ENCODE measurements around the gene MTHFD1L. TPM values are rescaled to one million over a fixed set of nuclear protein-coding genes. Genes with fewer than 3 reads are reported as not detected.

MTHFD1L gene
- total and polyA plus RNA-seq, 2 of the 8 experiments (the other 6 are each of a cell fraction or from before 2014, with no cell fraction given) = 29.2 to 105 TPM

DNA sequence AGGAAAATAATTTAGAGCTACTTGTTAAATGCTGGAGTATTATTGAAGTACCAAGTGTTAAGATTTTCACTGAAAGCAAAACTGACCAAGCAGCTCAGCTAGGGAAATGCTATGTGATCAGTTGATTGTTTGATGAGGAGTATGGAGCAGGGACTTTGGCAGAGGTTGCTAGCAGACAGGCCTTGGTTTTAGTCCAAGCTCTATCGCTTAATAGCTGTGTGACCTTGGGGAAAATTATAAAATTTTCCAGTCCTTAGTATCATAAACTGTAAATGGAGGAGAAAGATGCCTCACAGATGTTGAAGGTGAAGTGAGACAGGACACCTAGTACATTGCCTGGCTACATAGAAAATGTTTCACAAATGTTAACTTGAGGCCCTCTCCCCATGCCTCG lies 136.6 kb downstream of the MTHFD1L start (continued):
- TF ChIP-seq TAF7 (optimal IDR thresholded peaks at IDR 0.05; ENCODE audit: borderline replicate concordance, low read depth, low read length) (no peak), MAFK (IDR thresholded peaks at IDR 0.05; ENCODE audit: low read depth, low read length) (no peak), CBX8 (IDR thresholded peaks at IDR 0.05; ENCODE audit: borderline replicate concordance, low read depth, low read length) (no peak), POLR2AphosphoS5 (IDR thresholded peaks at IDR 0.05; ENCODE audit: low read depth, low read length) (no peak), GTF2F1 (IDR thresholded peaks at IDR 0.05; ENCODE audit: borderline replicate concordance, low read depth, low read length) (no peak)

Measured in H1 (cell line).